Measurements from ENCODE around the gene MAP2K6. TPM values are rescaled to one million over a fixed set of nuclear protein-coding genes. Genes with fewer than 3 reads are reported as not detected.

MAP2K6 gene
- total RNA-seq: 1.4 and 1.8 TPM in 2 replicates

GRCh38 chr17:69414408-69415274 is at the start of gene MAP2K6:
MAP2K6 (plus strand) TSS chr17:69414697; CDS start chr17:69414985, 288 bp downstream.
- Mint-ChIP-seq H3K9me3 (no peaks in the 10 kb centered on the region), H3K4me3 (no peak within 1 kb of the TSS), H3K27ac (no peak within 1 kb of the TSS), H3K27me3 (no peaks in the 10 kb centered on the region), H3K4me1 (peaks cover 7% of the 10 kb centered on the region), H3K36me3 (ENCODE audit: low read depth) (no peaks in the 10 kb centered on the region)
- intact Hi-C loops (cut with micrococcal nuclease): loop anchor here (1.0 kb wide), 1 partner anchor 87 kb away; the partner anchor contains the start of gene ABCA5
- peak; percentile 93 for DNase-seq

- no peak for DNase-seq
- no peaks in the 10 kb centered on the region for H3K9me3 Mint-ChIP-seq
- no peaks in the 10 kb centered on the region for H3K36me3 Mint-ChIP-seq (ENCODE audit: low read depth)
- peaks cover 2% of the 10 kb centered on the region for H3K27me3 Mint-ChIP-seq
- peaks cover 7% of the 10 kb centered on the region for H3K4me1 Mint-ChIP-seq
- no peak overlapping the region for H3K4me3 Mint-ChIP-seq
- intact Hi-C loops (cut with micrococcal nuclease): no loop called here
- no peak overlapping the region for H3K27ac Mint-ChIP-seq
These were observed 47.2 kb upstream of the MAP2K6 start for GRCh38 chr17:69367298-69367697.

DNA sequence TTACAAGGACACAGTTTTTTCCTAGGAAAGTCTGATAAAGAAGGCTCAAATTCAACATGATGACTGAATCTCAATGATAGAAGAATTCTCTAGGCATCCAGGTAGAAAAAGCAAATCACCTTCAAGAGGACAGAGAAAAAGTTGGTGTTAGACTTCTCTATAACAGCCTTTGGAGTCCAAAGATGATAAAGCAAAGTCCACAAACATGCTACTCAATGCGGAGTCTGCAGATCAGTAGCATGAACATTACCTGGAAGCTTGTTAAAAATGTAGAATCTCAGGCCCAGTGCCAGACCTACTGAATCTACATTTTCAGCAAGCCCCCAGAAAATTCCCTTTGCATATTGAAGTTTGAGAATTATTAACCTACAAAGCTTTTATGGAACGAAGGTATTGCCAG is 41.4 kb upstream of the MAP2K6 start:
- Mint-ChIP-seq H3K27me3 (peaks cover 2% of the 10 kb centered on the region), H3K4me3 (no peak overlapping the region), H3K36me3 (ENCODE audit: low read depth) (no peaks in the 10 kb centered on the region), H3K9me3 (no peaks in the 10 kb centered on the region), H3K27ac (no peak overlapping the region), H3K4me1 (peaks cover 4% of the 10 kb centered on the region)
- DNase-seq: no peak
- intact Hi-C loops (cut with micrococcal nuclease): no loop called here

DNA sequence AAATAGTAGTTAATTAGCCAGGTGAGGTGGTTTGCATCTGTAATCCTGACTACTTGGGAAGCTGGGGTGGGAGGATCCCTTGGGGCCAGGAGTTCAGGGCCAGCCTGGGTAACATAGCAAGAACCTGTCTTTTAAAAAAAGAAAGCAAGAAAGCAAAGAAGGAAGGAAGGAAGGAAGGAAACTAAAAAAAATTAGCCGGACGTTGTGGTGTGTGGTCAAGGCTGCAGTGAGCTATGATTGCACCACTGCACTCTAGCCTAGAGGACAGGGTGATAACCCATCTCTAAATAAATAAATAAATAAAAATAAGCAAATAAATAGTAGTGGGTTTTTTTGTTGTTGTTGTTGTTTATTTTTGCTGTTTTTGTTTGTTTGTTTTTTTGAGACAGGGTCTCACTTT is 39.3 kb upstream of the MAP2K6 start:
- DNase-seq: no peak
- H3K36me3 Mint-ChIP-seq (ENCODE audit: low read depth): no peaks in the 10 kb centered on the region
- no peaks in the 10 kb centered on the region for H3K27me3 Mint-ChIP-seq
- H3K9me3 Mint-ChIP-seq: no peaks in the 10 kb centered on the region
- no peak overlapping the region for H3K27ac Mint-ChIP-seq
- H3K4me3 Mint-ChIP-seq: no peak overlapping the region
- H3K4me1 Mint-ChIP-seq: peaks cover 2% of the 10 kb centered on the region
- intact Hi-C loops (cut with micrococcal nuclease): no loop called here

DNA sequence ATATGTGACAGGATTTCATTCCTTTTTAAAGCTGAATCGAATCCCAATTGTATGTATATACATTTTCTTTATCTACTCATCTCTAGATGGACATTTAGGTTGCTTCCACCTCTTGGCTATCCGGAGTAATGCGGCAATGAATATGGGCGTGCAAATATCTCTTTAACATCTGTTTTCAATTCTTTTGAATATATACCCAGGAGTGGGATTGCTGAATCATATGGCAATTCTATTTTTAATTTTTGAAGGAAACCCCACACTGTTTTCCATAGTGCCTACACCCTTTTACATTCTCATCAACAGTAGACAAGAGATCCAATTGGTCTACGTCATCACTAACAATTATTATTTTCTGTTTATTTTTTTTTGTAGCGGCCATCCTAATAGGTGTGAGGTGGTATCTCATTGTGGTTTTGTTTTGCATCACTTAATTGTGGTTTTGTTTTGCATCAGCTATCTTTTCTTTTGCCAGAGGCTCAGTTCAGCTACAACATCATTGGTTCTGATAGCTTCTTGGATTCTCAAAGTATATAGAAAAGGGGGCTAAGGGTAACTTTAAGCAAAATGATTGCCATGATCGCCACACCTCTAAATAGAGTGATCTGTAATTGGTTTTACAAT is 25.6 kb upstream of the MAP2K6 start:
- H3K9me3 Mint-ChIP-seq: no peaks in the 10 kb centered on the region
- no peaks in the 10 kb centered on the region for H3K36me3 Mint-ChIP-seq (ENCODE audit: low read depth)
- H3K27me3 Mint-ChIP-seq: peaks cover 11% of the 10 kb centered on the region
- intact Hi-C loops (cut with micrococcal nuclease): no loop called here
- no peak overlapping the region for H3K4me3 Mint-ChIP-seq
- H3K27ac Mint-ChIP-seq: no peak overlapping the region
- no peaks in the 10 kb centered on the region for H3K4me1 Mint-ChIP-seq
- DNase-seq: no peak

GRCh38 chr17:69390795-69391501 is 23.5 kb upstream of the MAP2K6 start:
- DNase-seq: no peak
- Mint-ChIP-seq H3K4me1 (peaks cover 2% of the 10 kb centered on the region), H3K4me3 (no peak overlapping the region), H3K9me3 (no peaks in the 10 kb centered on the region), H3K27ac (no peak overlapping the region), H3K36me3 (ENCODE audit: low read depth) (no peaks in the 10 kb centered on the region), H3K27me3 (peaks cover 11% of the 10 kb centered on the region)
- intact Hi-C loops (cut with micrococcal nuclease): no loop called here

DNA sequence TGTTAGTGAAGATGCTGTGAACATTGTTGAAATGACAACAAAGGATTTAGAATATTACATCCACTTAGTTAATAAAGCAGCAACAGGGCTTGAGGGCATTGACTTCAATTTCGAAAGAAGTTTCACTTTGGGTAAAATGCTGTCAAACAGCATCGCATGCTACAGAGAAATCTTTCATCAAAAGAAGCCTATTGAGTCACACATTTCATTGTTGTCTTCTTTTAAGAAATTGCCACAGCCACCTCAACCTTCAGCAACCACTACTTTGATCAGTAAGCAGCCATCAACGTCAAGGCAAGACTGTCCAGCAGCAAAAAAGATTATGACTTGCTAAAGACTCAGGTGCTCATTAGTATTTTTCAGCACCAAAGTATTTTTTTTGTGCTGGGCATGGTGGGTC is 13.2 kb upstream of the MAP2K6 start:
- peaks cover 2% of the 10 kb centered on the region for H3K27me3 Mint-ChIP-seq
- H3K27ac Mint-ChIP-seq: no peak overlapping the region
- no peak overlapping the region for H3K4me3 Mint-ChIP-seq
- H3K36me3 Mint-ChIP-seq (ENCODE audit: low read depth): no peaks in the 10 kb centered on the region
- intact Hi-C loops (cut with micrococcal nuclease): no loop called here
- H3K4me1 Mint-ChIP-seq: no peaks in the 10 kb centered on the region
- no peaks in the 10 kb centered on the region for H3K9me3 Mint-ChIP-seq
- no peak for DNase-seq

GRCh38 chr17:69402052-69402451 is 12.4 kb upstream of the MAP2K6 start:
- DNase-seq: no peak
- Mint-ChIP-seq H3K4me1 (no peaks in the 10 kb centered on the region), H3K27ac (no peak overlapping the region), H3K4me3 (no peak overlapping the region), H3K27me3 (peaks cover 2% of the 10 kb centered on the region), H3K9me3 (no peaks in the 10 kb centered on the region), H3K36me3 (ENCODE audit: low read depth) (no peaks in the 10 kb centered on the region)
- intact Hi-C loops (cut with micrococcal nuclease): no loop called here

DNA sequence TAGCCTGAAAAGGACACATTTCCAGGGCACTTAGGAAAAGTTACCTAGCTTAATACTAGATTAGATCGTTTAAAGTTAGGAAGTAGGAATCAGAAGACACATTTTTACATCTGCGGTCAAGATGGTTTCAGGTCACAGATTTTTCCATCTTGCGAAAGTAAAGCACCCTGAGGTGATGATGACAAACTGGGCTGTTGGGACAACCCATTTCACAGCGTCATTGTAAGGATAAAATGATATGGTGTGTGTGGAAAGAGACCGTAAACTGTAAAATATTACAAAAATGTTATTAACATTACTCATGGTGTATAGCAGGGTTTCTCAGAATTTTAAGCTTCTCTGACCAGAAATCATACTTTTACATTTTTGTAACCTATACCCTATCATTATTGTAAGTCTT is 10.1 kb upstream of the MAP2K6 start:
- peaks cover 2% of the 10 kb centered on the region for H3K27me3 Mint-ChIP-seq
- H3K4me1 Mint-ChIP-seq: no peaks in the 10 kb centered on the region
- intact Hi-C loops (cut with micrococcal nuclease): no loop called here
- no peaks in the 10 kb centered on the region for H3K9me3 Mint-ChIP-seq
- no peak overlapping the region for H3K4me3 Mint-ChIP-seq
- no peaks in the 10 kb centered on the region for H3K36me3 Mint-ChIP-seq (ENCODE audit: low read depth)
- no peak overlapping the region for H3K27ac Mint-ChIP-seq
- no peak for DNase-seq

DNA sequence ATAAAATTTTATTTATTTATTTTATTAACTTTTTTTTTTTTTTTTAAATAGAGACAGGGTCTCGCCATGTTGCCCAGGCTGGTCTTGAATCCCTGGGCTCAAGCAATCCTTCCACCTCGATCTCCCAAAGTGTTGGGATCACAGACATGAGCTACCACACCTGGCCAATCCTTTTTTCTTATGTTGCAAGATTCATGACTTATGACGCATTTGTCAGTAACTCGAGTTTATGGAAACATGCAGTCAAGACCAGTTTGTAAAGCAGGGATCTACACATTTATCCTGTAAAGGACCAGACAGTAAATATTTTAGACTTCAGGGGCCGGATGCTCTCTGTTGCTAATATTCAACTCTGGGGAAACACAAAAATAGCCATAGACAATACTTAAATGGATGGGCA is 9.4 kb upstream of the MAP2K6 start:
- no peak for DNase-seq
- intact Hi-C loops (cut with micrococcal nuclease): no loop called here
- no peak overlapping the region for H3K4me3 Mint-ChIP-seq

DNA sequence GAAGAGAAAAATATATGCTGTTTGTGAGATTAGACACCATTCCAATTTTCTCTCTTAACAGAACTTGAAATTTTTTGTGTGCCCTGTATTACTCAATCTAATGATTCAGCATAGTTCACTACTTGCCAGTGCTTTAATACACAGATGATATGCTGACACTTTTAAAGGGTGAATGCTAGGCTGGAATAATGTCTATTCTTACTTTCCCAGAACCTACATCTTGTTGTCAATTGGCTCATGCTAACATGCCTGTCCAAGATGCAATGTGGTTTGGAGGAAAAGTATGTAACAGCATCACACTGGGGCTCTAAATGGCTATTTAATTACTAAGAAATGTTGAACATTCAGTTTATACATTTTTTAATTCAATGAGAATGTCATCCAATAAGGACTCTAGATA is 7.6 kb upstream of the MAP2K6 start:
- intact Hi-C loops (cut with micrococcal nuclease): no loop called here
- Mint-ChIP-seq H3K27ac (no peak overlapping the region), H3K4me3 (no peak overlapping the region), H3K4me1 (peaks cover 3% of the 10 kb centered on the region), H3K9me3 (no peaks in the 10 kb centered on the region), H3K27me3 (peaks cover 2% of the 10 kb centered on the region), H3K36me3 (ENCODE audit: low read depth) (no peaks in the 10 kb centered on the region)
- no peak for DNase-seq

More for the DNA sequence above, 9.4 kb upstream of the MAP2K6 start:
- Mint-ChIP-seq H3K27ac (no peak overlapping the region), H3K9me3 (no peaks in the 10 kb centered on the region), H3K36me3 (ENCODE audit: low read depth) (no peaks in the 10 kb centered on the region), H3K27me3 (peaks cover 2% of the 10 kb centered on the region), H3K4me1 (no peaks in the 10 kb centered on the region)

DNA sequence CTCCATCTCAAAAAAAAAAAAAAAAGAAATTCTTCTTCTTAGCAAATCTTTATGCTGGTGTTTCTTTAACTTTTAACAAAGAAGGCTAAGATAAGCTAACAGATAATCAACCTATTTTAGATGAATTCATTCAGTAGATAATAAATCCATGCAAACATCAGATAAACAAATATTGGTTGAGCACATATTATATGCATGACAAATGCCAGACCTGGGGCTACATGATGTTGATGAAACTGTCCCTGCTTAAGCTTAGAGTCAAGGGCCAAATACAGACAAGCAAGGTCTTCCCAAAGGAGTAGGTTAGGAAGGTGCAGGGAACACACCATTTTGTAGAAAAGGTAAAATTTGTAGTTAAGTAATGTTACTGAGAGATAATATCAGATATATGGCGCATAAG is 6.7 kb upstream of the MAP2K6 start:
- Mint-ChIP-seq H3K27me3 (peaks cover 2% of the 10 kb centered on the region), H3K27ac (no peak overlapping the region), H3K36me3 (ENCODE audit: low read depth) (no peaks in the 10 kb centered on the region), H3K4me1 (peaks cover 5% of the 10 kb centered on the region), H3K9me3 (no peaks in the 10 kb centered on the region), H3K4me3 (no peak overlapping the region)
- intact Hi-C loops (cut with micrococcal nuclease): no loop called here
- DNase-seq: no peak

DNA sequence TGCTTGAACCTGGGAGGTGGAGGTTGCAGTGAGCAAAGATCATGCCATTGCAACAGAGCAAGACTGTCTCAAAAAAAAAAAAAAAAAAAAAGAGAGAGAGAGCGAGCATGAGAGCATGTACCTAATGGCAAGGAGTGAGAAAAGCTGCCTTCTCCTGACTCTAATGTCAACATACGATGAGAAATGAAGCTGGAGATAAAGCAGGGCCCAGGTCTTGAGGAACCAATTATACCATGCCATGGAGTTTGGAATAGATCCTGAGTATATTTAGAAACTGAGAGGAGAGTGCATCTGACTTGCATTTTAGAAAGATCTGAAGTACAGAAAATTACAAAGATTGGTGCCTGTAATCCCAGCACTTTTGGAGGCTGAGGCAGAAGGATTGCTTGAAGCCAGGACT is 3.8 kb upstream of the MAP2K6 start:
- H3K9me3 Mint-ChIP-seq: no peaks in the 10 kb centered on the region
- no peaks in the 10 kb centered on the region for H3K36me3 Mint-ChIP-seq (ENCODE audit: low read depth)
- DNase-seq: no peak
- no peak overlapping the region for H3K27ac Mint-ChIP-seq
- peaks cover 5% of the 10 kb centered on the region for H3K4me1 Mint-ChIP-seq
- intact Hi-C loops (cut with micrococcal nuclease): no loop called here
- no peak overlapping the region for H3K4me3 Mint-ChIP-seq
- H3K27me3 Mint-ChIP-seq: no peaks in the 10 kb centered on the region

DNA sequence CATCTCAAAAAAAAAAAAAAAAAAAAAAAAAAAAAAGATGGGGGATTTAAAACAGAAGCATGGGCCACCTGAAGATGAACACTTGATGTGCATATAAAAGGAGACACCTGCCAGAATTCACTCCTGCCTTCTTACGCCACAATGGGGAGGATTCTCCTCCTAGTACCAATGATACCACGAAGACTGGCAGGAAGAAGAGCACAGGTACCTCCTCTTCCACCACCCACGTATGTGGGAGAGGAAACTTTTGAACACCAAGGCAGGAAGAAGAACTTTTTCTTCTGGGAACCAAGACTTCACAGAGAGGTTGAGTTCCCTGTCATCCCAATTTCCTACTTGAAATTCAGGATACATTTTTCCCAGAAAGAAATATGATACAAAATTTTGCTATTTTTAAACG is 2.7 kb upstream of the MAP2K6 start:
- Mint-ChIP-seq H3K27ac (no peak overlapping the region), H3K4me3 (no peak overlapping the region), H3K9me3 (no peaks in the 10 kb centered on the region), H3K27me3 (no peaks in the 10 kb centered on the region), H3K4me1 (peaks cover 5% of the 10 kb centered on the region), H3K36me3 (ENCODE audit: low read depth) (no peaks in the 10 kb centered on the region)
- intact Hi-C loops (cut with micrococcal nuclease): no loop called here
- no peak for DNase-seq
